ENCODE measurements around the gene SLC5A6.

- TF ChIP-seq YY1 (IDR thresholded peaks at IDR 0.05; ENCODE audit: insufficient read depth, insufficient read length) (no peak), ZNF274 (IDR thresholded peaks at IDR 0.05; ENCODE audit: low read depth, low read length) (no peak), SUZ12 (IDR thresholded peaks at IDR 0.05; ENCODE audit: extremely low read depth, insufficient read depth, insufficient read length) (no peak)
Measured at GRCh38 chr2:27223416-27223815, 11.3 kb upstream of the SLC5A6 start.

Measured in NT2/D1 (cell line).